Activated CD8-positive, alpha-beta memory T cell treated with anti-CD3 and anti-CD28 coated beads, Interleukin-2, amount 50 U/mL, for 4 hours (primary cell): ENCODE measurements around the gene PMIS2.

Source experiments
- DNase-seq: peaks from one replicate; pipeline ENCODE4 v3.0.0-alpha.2; 2020

Gene PMIS2

GRCh38 chr19:35556846-35557538 lies 29.0 kb upstream of the PMIS2 start:
- peak; percentile 1 for DNase-seq

GRCh38 chr19:35557539-35558399 lies 28.2 kb upstream of the PMIS2 start:
- DNase-seq = peak; percentile 52

- no peak for DNase-seq
Observed at GRCh38 chr19:35558400-35559280, 27.3 kb upstream of the PMIS2 start.

GRCh38 chr19:35559281-35559659 lies 26.7 kb upstream of the PMIS2 start:
- no peak for DNase-seq

- DNase-seq = no peak
Observed at GRCh38 chr19:35559781-35560180, 26.2 kb upstream of the PMIS2 start.

GRCh38 chr19:35560271-35560670 lies 25.7 kb upstream of the PMIS2 start:
- DNase-seq = no peak

GRCh38 chr19:35560677-35561076 lies 25.3 kb upstream of the PMIS2 start:
- DNase-seq = no peak

GRCh38 chr19:35561436-35561835 lies 24.5 kb upstream of the PMIS2 start:
- DNase-seq = no peak

- no peak for DNase-seq
Observed at GRCh38 chr19:35562336-35562735, 23.6 kb upstream of the PMIS2 start.

- no peak for DNase-seq
Observed at GRCh38 chr19:35562776-35563175, 23.2 kb upstream of the PMIS2 start.

GRCh38 chr19:35563207-35563829 lies 22.7 kb upstream of the PMIS2 start, which contains the start of gene ATP4A:
ATP4A (minus strand) TSS chr19:35563658; CDS start chr19:35563629, 29 bp downstream.
- DNase-seq = no peak

GRCh38 chr19:35565016-35565856 lies 20.7 kb upstream of the PMIS2 start:
- no peak for DNase-seq

- no peak for DNase-seq
Observed at GRCh38 chr19:35566738-35567137, 19.2 kb upstream of the PMIS2 start.

- no peak for DNase-seq
Observed at GRCh38 chr19:35569281-35569781, 16.6 kb upstream of the PMIS2 start.

- no peak for DNase-seq
Observed at GRCh38 chr19:35571406-35571965, 14.5 kb upstream of the PMIS2 start.

GRCh38 chr19:35577918-35578317 lies 8.1 kb upstream of the PMIS2 start:
- DNase-seq = no peak

GRCh38 chr19:35578707-35579106 lies 7.3 kb upstream of the PMIS2 start:
- DNase-seq = no peak

- no peak for DNase-seq
Observed at GRCh38 chr19:35582760-35583159, 3.2 kb upstream of the PMIS2 start.

- DNase-seq = no peak
Observed at GRCh38 chr19:35587321-35587720, 1.3 kb downstream of the PMIS2 start.

GRCh38 chr19:35590875-35591274 lies 4.9 kb downstream of the PMIS2 start:
- no peak for DNase-seq

GRCh38 chr19:35592226-35592625 lies 6.3 kb downstream of the PMIS2 start:
- DNase-seq = no peak
